ENCODE results near the gene PLXNA2. TPM values are rescaled to one million over a fixed set of nuclear protein-coding genes. Genes with fewer than 3 reads are reported as not detected.

The PLXNA2 gene
- total and polyA plus RNA-seq, 2 donors (not counting 1 experiment from before 2014, with no cell fraction given), result 0.31 to 1.2 TPM

- H3K9me3 Mint-ChIP-seq (ENCODE audit: insufficient read depth), result no peaks in the 10 kb centered on the region
- H3K27ac ChIP-seq (ENCODE audit: low read length in 2 of 2), result no peak overlapping the region
Measured at GRCh38 chr1:208162903-208163302, 81.3 kb downstream of the PLXNA2 start.

More at GRCh38 chr1:208162903-208163302, 81.3 kb downstream of the PLXNA2 start:
- no CpG with 5 or more reads among the region's 1 CpG for WGBS (ENCODE audit: insufficient coverage)
- H3K4me3 ChIP-seq (ENCODE audit: control extremely low read depth in 1 of 5, extremely low read depth in 1 of 5, insufficient read depth in 1 of 5, low read depth in 2 of 5, low read length in 4 of 5), result no peak overlapping the region
- DNase-seq, result no peak
- no peaks in the 10 kb centered on the region for H3K4me1 ChIP-seq (ENCODE audit: control insufficient read depth in 2 of 2, insufficient read depth in 2 of 2, low read length in 2 of 2)
- POLR2A ChIA-PET, result no interaction called here
- TF ChIP-seq EZH2 (IDR thresholded peaks at IDR 0.05; ENCODE audit: borderline replicate concordance, insufficient read depth, low read depth, low read length, poor library complexity, severe bottlenecking) (no peak), CTCF (IDR thresholded peaks at IDR 0.05) (no peak)
- no peaks in the 10 kb centered on the region for H3K9me3 ChIP-seq (ENCODE audit: control extremely low read depth in 1 of 3, control insufficient read depth in 2 of 3, insufficient read depth in 1 of 3, low read length in 2 of 3)
- CTCF ChIA-PET, result no interaction called here
- Mint-ChIP-seq H3K4me1 (peaks cover 3% of the 10 kb centered on the region), H3K27ac (no peak overlapping the region), H3K27me3 (peaks cover 36% of the 10 kb centered on the region), H3K4me3 (no peak overlapping the region)
- H4K20me1 ChIP-seq (ENCODE audit: control insufficient read depth, insufficient read depth, low read length, poor library complexity, severe bottlenecking), result no peaks in the 10 kb centered on the region
- no peaks in the 10 kb centered on the region for H3K27me3 ChIP-seq (replicated peaks in 1 of 4; ENCODE audit: control extremely low read depth in 1 of 4, control insufficient read depth in 3 of 4, insufficient read depth in 4 of 4, low read length in 3 of 4)
- no peaks in the 10 kb centered on the region for H3K36me3 ChIP-seq (replicated peaks in 1 of 2; ENCODE audit: control extremely low read depth in 1 of 2, control insufficient read depth in 1 of 2, extremely low read depth in 1 of 2, insufficient read depth in 2 of 2, low read length in 1 of 2)
- H3K9ac ChIP-seq (ENCODE audit: low read length), result no peak overlapping the region
- no peak for ATAC-seq (ENCODE audit: low read depth)
- H2AFZ ChIP-seq (ENCODE audit: insufficient read depth, low read depth, low read length, poor library complexity, severe bottlenecking), result no peak overlapping the region
- no peak overlapping the region for H3K4me2 ChIP-seq (replicated peaks; ENCODE audit: low read depth, low read length, poor library complexity, severe bottlenecking)
- no peaks in the 10 kb centered on the region for H3K79me2 ChIP-seq (ENCODE audit: control insufficient read depth, insufficient read depth, low read length)
- intact Hi-C loops (cut with micrococcal nuclease), result no loop called here
